ENCODE results near the gene SV2A. TPM values are rescaled to one million over a fixed set of nuclear protein-coding genes. Genes with fewer than 3 reads are reported as not detected.
A peak's percentile ranks its signal among the peaks of the same experiment; 100 is the strongest.

The SV2A gene
- polyA plus RNA-seq, 4 donors = 0.54 to 3.9 (median 1.9) TPM; not detected in 1

DNA sequence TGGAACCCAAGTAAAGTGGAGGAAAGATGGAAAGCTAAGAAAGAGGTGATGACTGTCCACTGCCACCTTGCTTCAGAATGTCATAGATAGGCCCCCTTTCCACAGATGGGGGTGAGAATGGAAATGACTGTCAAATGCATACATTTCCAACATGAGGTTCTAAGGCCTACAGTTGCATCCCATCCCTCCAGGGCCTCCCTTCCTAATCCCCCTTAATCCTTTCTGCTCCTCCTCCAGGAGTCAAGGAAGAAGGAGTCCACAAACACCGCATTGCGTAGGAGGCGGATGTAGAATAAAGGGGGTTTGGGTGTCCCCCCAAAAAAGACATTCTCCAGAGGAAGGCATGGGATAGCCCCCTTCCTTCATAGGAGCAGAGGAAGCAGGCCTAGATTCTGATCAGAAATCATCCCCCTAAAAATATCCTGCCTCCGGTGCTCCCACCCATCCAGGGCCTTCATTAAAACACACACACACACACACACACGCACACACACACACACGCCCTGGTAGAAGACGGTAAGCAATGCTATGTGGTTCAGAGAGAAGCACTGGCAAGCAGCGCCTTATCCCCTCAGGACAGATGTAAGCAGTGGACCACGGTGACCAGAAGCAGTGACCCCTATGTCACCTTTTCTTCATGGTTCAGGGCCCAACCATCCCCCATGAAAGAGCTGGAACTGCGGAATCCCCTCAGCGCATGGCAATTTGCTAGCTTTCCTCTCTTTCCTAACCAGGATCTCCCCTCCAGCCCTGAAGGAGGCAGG is 2.0 kb downstream of the SV2A start:
- H3K36me3 ChIP-seq (ENCODE audit: control insufficient read depth in 3 of 3, insufficient read depth in 2 of 3, low read depth in 1 of 3, low read length in 3 of 3) = peaks cover 0 to 3% (median 0%) of the 10 kb centered on the region in 3 donors
- H3K4me3 ChIP-seq (ENCODE audit: low read depth in 1 of 3, low read length in 3 of 3) = no peak overlapping the region
- H3K27ac ChIP-seq (ENCODE audit: low read depth in 1 of 3, low read length in 2 of 3) = no peak overlapping the region
- H3K9me3 ChIP-seq (ENCODE audit: control insufficient read depth in 2 of 2, insufficient read depth in 1 of 2, low read depth in 1 of 2, low read length in 1 of 2) = no peaks in the 10 kb centered on the region
- H3K27me3 ChIP-seq (ENCODE audit: control insufficient read depth in 3 of 3, insufficient read depth in 3 of 3, low read length in 3 of 3) = peaks cover 0 to 22% (median 0%) of the 10 kb centered on the region in 3 donors
- H3K4me1 ChIP-seq (ENCODE audit: control insufficient read depth in 3 of 3, insufficient read depth in 2 of 3, low read depth in 1 of 3, low read length in 2 of 3) = peaks cover 0 to 5% (median 0%) of the 10 kb centered on the region in 3 donors
- DNase-seq = no peak
- no peak for FAIRE-seq
- 83 to 90% (median 88%) methylated on average over 11 of the region's 11 CpGs for whole genome bisulfite sequencing, 3 donors

DNA sequence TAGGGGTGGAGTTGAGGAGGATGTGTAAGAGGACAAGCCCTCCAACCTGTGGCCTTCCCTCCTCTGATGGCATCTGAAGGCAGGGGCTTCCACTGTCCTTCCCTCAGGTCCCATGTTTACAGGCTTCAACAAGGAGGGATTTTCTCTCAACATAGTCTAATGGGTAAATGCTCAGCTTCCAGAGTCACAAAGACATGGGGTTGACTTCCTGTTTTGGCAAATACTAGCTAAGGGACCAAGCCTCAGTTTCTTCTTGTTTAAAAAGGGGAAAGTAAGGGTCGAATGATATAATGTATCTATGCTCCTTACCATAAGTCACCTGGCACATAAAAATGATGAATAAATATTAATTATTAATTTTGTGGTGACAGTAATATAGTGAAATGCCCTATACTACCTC is 3.1 kb downstream of the SV2A start:
- FAIRE-seq (no peak), DNase-seq (no peak)
- 72 to 86% (median 86%) methylated on average over 1 of the region's 1 CpG for WGBS, 3 donors

DNA sequence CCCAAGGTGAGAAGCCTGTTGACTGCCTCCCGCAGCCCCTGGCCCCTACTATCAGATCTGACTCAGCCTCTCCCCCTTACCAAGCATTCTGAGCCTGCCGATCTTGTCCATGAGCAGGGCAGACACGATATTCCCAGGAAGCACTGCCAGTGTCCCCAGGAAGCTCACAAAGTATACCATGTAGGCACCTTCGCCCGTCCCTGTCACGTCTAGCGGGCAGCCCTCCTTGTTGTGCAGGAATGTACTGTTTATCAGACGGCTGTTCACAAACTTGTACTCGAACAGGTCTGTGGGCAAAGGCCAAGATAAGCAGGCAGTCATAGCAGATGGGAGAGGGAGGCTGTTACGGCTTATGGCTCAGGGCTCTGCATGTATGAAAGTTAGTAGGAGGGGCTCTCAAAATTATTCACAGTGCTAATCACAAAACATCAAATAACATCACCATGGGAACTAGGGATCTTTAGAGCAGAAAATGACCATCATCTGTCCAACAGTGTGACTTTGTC is 11.0 kb downstream of the SV2A start:
- H3K27ac ChIP-seq (ENCODE audit: low read depth in 1 of 3, low read length in 2 of 3) = peak overlapping the region in 1 of 3 donors; percentile 33
- 22 to 65% (median 43%) methylated on average over 10 of the region's 10 CpGs for WGBS, 3 donors
- no peak for FAIRE-seq
- no peaks in the 10 kb centered on the region for H3K9me3 ChIP-seq (ENCODE audit: control insufficient read depth in 2 of 2, insufficient read depth in 1 of 2, low read depth in 1 of 2, low read length in 1 of 2)
- peaks cover 0 to 17% (median 0%) of the 10 kb centered on the region in 3 donors for H3K36me3 ChIP-seq (ENCODE audit: control insufficient read depth in 3 of 3, insufficient read depth in 2 of 3, low read depth in 1 of 3, low read length in 3 of 3)
- no peaks in the 10 kb centered on the region for H3K27me3 ChIP-seq (ENCODE audit: control insufficient read depth in 3 of 3, insufficient read depth in 3 of 3, low read length in 3 of 3)
- H3K4me1 ChIP-seq (ENCODE audit: control insufficient read depth in 3 of 3, insufficient read depth in 2 of 3, low read depth in 1 of 3, low read length in 2 of 3) = peaks cover 0 to 13% (median 0%) of the 10 kb centered on the region in 3 donors
- no peak overlapping the region for H3K4me3 ChIP-seq (ENCODE audit: low read depth in 1 of 3, low read length in 3 of 3)
- DNase-seq = peak; percentile 57 to 67

More for the DNA sequence above, 3.1 kb downstream of the SV2A start:
- H3K27ac ChIP-seq (ENCODE audit: low read depth in 1 of 3, low read length in 2 of 3) = no peak overlapping the region
- H3K4me1 ChIP-seq (ENCODE audit: control insufficient read depth in 3 of 3, insufficient read depth in 2 of 3, low read depth in 1 of 3, low read length in 2 of 3) = peaks cover 0 to 5% (median 0%) of the 10 kb centered on the region in 3 donors
- H3K27me3 ChIP-seq (ENCODE audit: control insufficient read depth in 3 of 3, insufficient read depth in 3 of 3, low read length in 3 of 3) = peaks cover 0 to 22% (median 0%) of the 10 kb centered on the region in 3 donors
- no peak overlapping the region for H3K4me3 ChIP-seq (ENCODE audit: low read depth in 1 of 3, low read length in 3 of 3)
- peaks cover 0 to 6% (median 0%) of the 10 kb centered on the region in 3 donors for H3K36me3 ChIP-seq (ENCODE audit: control insufficient read depth in 3 of 3, insufficient read depth in 2 of 3, low read depth in 1 of 3, low read length in 3 of 3)
- no peaks in the 10 kb centered on the region for H3K9me3 ChIP-seq (ENCODE audit: control insufficient read depth in 2 of 2, insufficient read depth in 1 of 2, low read depth in 1 of 2, low read length in 1 of 2)

DNA sequence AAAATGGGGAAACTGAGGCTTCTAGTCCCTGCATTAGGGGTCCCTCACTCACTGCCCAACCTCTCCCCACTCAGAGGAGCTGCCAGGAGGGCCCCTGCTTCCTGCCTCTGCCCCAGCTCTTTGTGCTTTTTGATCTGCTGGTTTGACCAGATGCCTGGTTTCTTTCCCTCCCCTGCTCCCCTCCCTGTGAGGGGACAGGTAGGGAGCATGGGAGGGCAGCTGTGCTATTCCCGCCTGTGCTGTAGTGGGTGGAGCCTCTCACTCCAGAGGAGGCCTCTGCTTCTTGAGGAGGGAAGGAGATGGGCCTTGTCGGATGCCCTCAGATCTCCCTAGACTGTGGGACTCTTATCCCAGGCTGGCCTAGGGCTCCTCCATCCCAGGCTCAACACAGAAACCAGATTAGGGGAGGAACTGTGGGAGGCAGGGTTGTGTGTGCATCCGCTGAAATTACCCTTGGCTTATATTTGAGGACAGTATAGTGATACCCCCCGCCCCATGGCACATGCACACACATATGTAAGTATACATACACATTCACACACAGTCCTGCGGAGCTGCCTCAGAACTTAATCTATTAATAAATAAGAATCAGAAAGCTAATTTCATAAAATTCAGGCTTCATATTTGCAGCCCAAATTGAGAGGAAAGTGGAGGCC is 13.7 kb downstream of the SV2A start:
- Histone ChIP-seq H3K4me1 (ENCODE audit: control insufficient read depth in 3 of 3, insufficient read depth in 2 of 3, low read depth in 1 of 3, low read length in 2 of 3) (peaks cover 3 to 24% (median 6%) of the 10 kb centered on the region in 3 donors), H3K9me3 (ENCODE audit: control insufficient read depth in 2 of 2, insufficient read depth in 1 of 2, low read depth in 1 of 2, low read length in 1 of 2) (no peaks in the 10 kb centered on the region), H3K27ac (ENCODE audit: low read depth in 1 of 3, low read length in 2 of 3) (no peak overlapping the region), H3K27me3 (ENCODE audit: control insufficient read depth in 3 of 3, insufficient read depth in 3 of 3, low read length in 3 of 3) (no peaks in the 10 kb centered on the region), H3K36me3 (ENCODE audit: control insufficient read depth in 3 of 3, insufficient read depth in 2 of 3, low read depth in 1 of 3, low read length in 3 of 3) (peaks cover 0 to 13% (median 0%) of the 10 kb centered on the region in 3 donors), H3K4me3 (ENCODE audit: low read depth in 1 of 3, low read length in 3 of 3) (no peak overlapping the region)
- FAIRE-seq (no peak), DNase-seq (no peak)
- WGBS, 3 donors = 81 to 91% (median 83%) methylated on average over 5 of the region's 5 CpGs

DNA sequence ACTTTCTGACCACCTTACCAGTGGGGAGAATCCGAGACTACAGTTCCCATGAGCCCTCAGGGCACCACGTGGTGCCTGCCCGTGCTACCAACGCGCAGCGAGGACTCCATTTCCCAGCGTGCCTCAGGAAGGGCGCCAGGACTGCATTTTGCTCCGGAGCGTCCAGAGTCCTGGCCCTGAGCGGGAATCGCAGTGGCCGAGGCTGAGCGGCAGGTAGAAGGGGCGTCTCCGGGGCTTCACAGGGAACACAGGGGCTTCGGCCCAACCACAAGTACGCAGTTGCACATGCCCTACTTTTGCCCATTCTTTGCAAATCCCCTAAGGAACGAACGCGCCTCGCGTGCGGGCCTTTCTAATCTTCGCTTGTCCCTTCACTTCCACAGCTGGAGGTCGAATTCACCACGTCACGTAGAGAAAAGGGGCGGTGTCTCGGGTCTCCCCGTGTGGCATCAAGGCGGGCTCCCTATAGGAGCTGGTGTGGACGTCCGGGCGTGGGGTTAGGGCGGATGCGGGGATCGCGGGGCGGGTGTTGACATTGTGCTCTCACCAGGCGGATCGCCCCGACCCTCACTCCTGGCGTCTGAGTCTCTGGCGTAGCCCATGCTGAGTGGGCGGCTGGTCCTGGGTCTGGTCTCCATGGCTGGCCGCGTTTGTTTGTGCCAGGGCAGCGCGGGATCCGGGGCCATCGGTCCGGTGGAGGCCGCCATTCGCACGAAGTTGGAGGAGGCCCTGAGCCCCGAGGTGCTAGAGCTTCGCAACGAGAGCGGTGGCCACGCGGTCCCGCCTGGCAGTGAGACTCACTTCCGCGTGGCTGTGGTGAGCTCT is 18.0 kb downstream of the SV2A start, which contains the start of gene BOLA1:
BOLA1 (plus strand) TSS at position 109 of the 825 bp plus-strand sequence; CDS start at position 601, 492 bp downstream.
- Histone ChIP-seq H3K9me3 (ENCODE audit: control insufficient read depth in 2 of 2, insufficient read depth in 1 of 2, low read depth in 1 of 2, low read length in 1 of 2) (peaks cover 0 to 3% of the 10 kb centered on the region in 2 donors), H3K27ac (ENCODE audit: low read depth in 1 of 3, low read length in 2 of 3) (peak within 1 kb of the TSS; percentile 77 to 96 (median 85)), H3K4me1 (ENCODE audit: control insufficient read depth in 3 of 3, insufficient read depth in 2 of 3, low read depth in 1 of 3, low read length in 2 of 3) (peaks cover 3 to 11% (median 6%) of the 10 kb centered on the region in 3 donors), H3K27me3 (ENCODE audit: control insufficient read depth in 3 of 3, insufficient read depth in 3 of 3, low read length in 3 of 3) (no peaks in the 10 kb centered on the region), H3K4me3 (ENCODE audit: low read depth in 1 of 3, low read length in 3 of 3) (peak within 1 kb of the TSS; percentile 59 to 74 (median 73)), H3K36me3 (ENCODE audit: control insufficient read depth in 3 of 3, insufficient read depth in 2 of 3, low read depth in 1 of 3, low read length in 3 of 3) (peaks cover 0 to 1% (median 0%) of the 10 kb centered on the region in 3 donors)
- DNase-seq (peak; percentile 94 to 96), FAIRE-seq (no peak)
- WGBS, 3 donors = 8 to 12% (median 10%) methylated on average over 65 of the region's 65 CpGs

DNA sequence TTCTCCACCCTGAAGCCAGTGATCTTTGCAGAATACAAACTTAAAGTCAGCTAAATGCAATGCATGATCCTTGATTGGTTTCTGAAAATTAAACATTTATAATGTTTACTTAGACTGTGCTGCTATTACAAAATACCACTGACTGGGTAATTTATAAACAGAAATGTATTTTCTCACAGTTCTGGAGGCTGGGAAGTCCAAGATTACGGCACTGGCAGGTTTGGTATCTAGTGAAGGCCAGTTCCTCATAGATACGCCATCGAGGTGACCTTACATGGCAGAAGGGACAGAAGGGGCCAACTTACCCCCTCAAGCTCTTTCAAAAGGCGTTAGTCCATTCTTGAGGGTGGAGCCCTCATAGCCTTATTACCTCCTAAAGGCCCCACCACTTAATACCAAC is 21.1 kb downstream of the SV2A start:
- Histone ChIP-seq H3K9me3 (ENCODE audit: control insufficient read depth in 2 of 2, insufficient read depth in 1 of 2, low read depth in 1 of 2, low read length in 1 of 2) (peaks cover 0 to 3% of the 10 kb centered on the region in 2 donors), H3K27ac (ENCODE audit: low read depth in 1 of 3, low read length in 2 of 3) (no peak overlapping the region), H3K36me3 (ENCODE audit: control insufficient read depth in 3 of 3, insufficient read depth in 2 of 3, low read depth in 1 of 3, low read length in 3 of 3) (no peaks in the 10 kb centered on the region), H3K4me3 (ENCODE audit: low read depth in 1 of 3, low read length in 3 of 3) (no peak overlapping the region), H3K27me3 (ENCODE audit: control insufficient read depth in 3 of 3, insufficient read depth in 3 of 3, low read length in 3 of 3) (no peaks in the 10 kb centered on the region), H3K4me1 (ENCODE audit: control insufficient read depth in 3 of 3, insufficient read depth in 2 of 3, low read depth in 1 of 3, low read length in 2 of 3) (peaks cover 3 to 11% (median 6%) of the 10 kb centered on the region in 3 donors)
- FAIRE-seq (no peak), DNase-seq (no peak)
- 78 to 92% (median 91%) methylated on average over 4 of the region's 4 CpGs for WGBS, 3 donors

DNA sequence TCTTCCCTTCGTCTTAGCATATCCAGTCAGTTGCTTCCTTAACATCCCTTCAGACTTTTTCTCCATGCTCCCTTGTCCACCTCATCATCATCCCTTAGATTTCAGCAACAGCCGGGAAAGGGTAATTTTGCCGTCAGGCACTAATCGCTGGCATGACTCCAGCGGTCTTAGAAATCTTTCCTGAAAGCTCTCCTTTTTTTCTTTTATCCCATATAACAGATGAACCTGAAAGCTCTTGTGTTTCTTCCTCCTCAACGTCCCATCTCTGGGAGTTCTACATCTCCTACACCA is 28.7 kb downstream of the SV2A start:
- Histone ChIP-seq H3K36me3 (ENCODE audit: control insufficient read depth in 3 of 3, insufficient read depth in 2 of 3, low read depth in 1 of 3, low read length in 3 of 3) (no peaks in the 10 kb centered on the region), H3K27me3 (ENCODE audit: control insufficient read depth in 3 of 3, insufficient read depth in 3 of 3, low read length in 3 of 3) (no peaks in the 10 kb centered on the region), H3K4me1 (ENCODE audit: control insufficient read depth in 3 of 3, insufficient read depth in 2 of 3, low read depth in 1 of 3, low read length in 2 of 3) (peaks cover 0 to 11% (median 5%) of the 10 kb centered on the region in 3 donors), H3K4me3 (ENCODE audit: low read depth in 1 of 3, low read length in 3 of 3) (peak overlapping the region in 2 of 3 donors; percentile 76), H3K9me3 (ENCODE audit: control insufficient read depth in 2 of 2, insufficient read depth in 1 of 2, low read depth in 1 of 2, low read length in 1 of 2) (no peaks in the 10 kb centered on the region), H3K27ac (ENCODE audit: low read depth in 1 of 3, low read length in 2 of 3) (peak overlapping the region in 2 of 3 donors; percentile 96 to 98)
- no peak for DNase-seq
- WGBS, 3 donors = 29 to 52% (median 46%) methylated on average over 6 of the region's 6 CpGs
- FAIRE-seq = no peak

Measured in small intestine (tissue), 7 donors.